ENCODE data around the gene KLF7. TPM values are rescaled to one million over a fixed set of nuclear protein-coding genes. Genes with fewer than 3 reads are reported as not detected.
A peak's percentile ranks its signal among the peaks of the same experiment; 100 is the strongest.

The KLF7 gene
- polyA plus RNA-seq, 2 of the 4 experiments (the other 2 are of a cell fraction): 17.8 to 29.8 TPM

GRCh38 chr2:207085110-207085509, 80.6 kb downstream of the KLF7 start:
- DNase-seq (ENCODE audit: low read depth in 1 of 2, low spot score in 1 of 2): no peak
- H3K9me3 ChIP-seq: no peaks in the 10 kb centered on the region
- no peak overlapping the region for H3K4me3 ChIP-seq
- H3K4me1 ChIP-seq: peaks cover 7% of the 10 kb centered on the region
- WGBS (ENCODE audit: missing lambda C conversion rate): 92% methylated on average over 5 of the region's 5 CpGs
- peak in 1 of 2 experiments; percentile 13; a peak in 1 of 6 replicates for ATAC-seq
- TF ChIP-seq PBX3 (IDR thresholded peaks at IDR 0.05) (no peak), RCOR1 (IDR thresholded peaks at IDR 0.05; ENCODE audit: low read depth, low read length) (no peak), BHLHE40 (IDR thresholded peaks at IDR 0.05; ENCODE audit: low read depth, low read length) (no peak), TFCP2L1 (CRISPR knock-in tag; IDR thresholded peaks at IDR 0.05) (no peak), CHD2 (IDR thresholded peaks at IDR 0.05; ENCODE audit: low read length, partially characterized antibody) (no peak), JUN (IDR thresholded peaks at IDR 0.05) (no peak), RFX5 (IDR thresholded peaks at IDR 0.05) (no peak)
- TF ChIP-seq, protein P1, sequence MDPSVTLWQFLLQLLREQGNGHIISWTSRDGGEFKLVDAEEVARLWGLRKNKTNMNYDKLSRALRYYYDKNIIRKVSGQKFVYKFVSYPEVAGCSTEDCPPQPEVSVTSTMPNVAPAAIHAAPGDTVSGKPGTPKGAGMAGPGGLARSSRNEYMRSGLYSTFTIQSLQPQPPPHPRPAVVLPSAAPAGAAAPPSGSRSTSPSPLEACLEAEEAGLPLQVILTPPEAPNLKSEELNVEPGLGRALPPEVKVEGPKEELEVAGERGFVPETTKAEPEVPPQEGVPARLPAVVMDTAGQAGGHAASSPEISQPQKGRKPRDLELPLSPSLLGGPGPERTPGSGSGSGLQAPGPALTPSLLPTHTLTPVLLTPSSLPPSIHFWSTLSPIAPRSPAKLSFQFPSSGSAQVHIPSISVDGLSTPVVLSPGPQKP (IDR thresholded peaks at IDR 0.05; ENCODE audit: low read depth, low read length): no peak
- TF ChIP-seq, protein P2, sequence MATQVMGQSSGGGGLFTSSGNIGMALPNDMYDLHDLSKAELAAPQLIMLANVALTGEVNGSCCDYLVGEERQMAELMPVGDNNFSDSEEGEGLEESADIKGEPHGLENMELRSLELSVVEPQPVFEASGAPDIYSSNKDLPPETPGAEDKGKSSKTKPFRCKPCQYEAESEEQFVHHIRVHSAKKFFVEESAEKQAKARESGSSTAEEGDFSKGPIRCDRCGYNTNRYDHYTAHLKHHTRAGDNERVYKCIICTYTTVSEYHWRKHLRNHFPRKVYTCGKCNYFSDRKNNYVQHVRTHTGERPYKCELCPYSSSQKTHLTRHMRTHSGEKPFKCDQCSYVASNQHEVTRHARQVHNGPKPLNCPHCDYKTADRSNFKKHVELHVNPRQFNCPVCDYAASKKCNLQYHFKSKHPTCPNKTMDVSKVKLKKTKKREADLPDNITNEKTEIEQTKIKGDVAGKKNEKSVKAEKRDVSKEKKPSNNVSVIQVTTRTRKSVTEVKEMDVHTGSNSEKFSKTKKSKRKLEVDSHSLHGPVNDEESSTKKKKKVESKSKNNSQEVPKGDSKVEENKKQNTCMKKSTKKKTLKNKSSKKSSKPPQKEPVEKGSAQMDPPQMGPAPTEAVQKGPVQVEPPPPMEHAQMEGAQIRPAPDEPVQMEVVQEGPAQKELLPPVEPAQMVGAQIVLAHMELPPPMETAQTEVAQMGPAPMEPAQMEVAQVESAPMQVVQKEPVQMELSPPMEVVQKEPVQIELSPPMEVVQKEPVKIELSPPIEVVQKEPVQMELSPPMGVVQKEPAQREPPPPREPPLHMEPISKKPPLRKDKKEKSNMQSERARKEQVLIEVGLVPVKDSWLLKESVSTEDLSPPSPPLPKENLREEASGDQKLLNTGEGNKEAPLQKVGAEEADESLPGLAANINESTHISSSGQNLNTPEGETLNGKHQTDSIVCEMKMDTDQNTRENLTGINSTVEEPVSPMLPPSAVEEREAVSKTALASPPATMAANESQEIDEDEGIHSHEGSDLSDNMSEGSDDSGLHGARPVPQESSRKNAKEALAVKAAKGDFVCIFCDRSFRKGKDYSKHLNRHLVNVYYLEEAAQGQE (IDR thresholded peaks at IDR 0.05): no peak
- ChIA-PET POLR2A (no interaction called here), CTCF (no interaction called here)
- no peak overlapping the region for H3K4me2 ChIP-seq
- H3K27ac ChIP-seq: no peak overlapping the region
- no peak for FAIRE-seq

- Histone ChIP-seq H3K27ac (no peak overlapping the region), H3K4me1 (peaks cover 7% of the 10 kb centered on the region; the same call in 1 of the 3 replicates), H3K4me3 (no peak overlapping the region), H3K4me2 (no peak overlapping the region), H3K9me3 (no peaks in the 10 kb centered on the region)
- CTCF ChIA-PET: interaction anchor here (0.8 kb wide), 1 partner anchor 10 kb away, joined by 3 read pairs; no protein-coding TSS in a partner anchor
- no peak for DNase-seq (ENCODE audit: low read depth in 1 of 2, low spot score in 1 of 2)
- POLR2A ChIA-PET: no interaction called here
- FAIRE-seq: no peak
- no peak for ATAC-seq
- 82% methylated on average over 2 of the region's 2 CpGs for WGBS (ENCODE audit: missing lambda C conversion rate)
- TF ChIP-seq RCOR1 (IDR thresholded peaks at IDR 0.05; ENCODE audit: low read depth, low read length): no peak
- no peak for TF ChIP-seq ZFP36 (IDR thresholded peaks at IDR 0.05; ENCODE audit: borderline replicate concordance, partially characterized antibody)
- TF ChIP-seq, protein P2 (IDR thresholded peaks at IDR 0.05): no peak
- TF ChIP-seq RFX5 (IDR thresholded peaks at IDR 0.05): no peak
- TF ChIP-seq MYC (IDR thresholded peaks at IDR 0.05; ENCODE audit: borderline replicate concordance, low read length): no peak
- no peak for TF ChIP-seq ZSCAN20 (CRISPR knock-in tag; IDR thresholded peaks at IDR 0.05)
These were observed 82.2 kb downstream of the KLF7 start for GRCh38 chr2:207083361-207084110.

Data from A549 (cell line).